ENCODE results near the gene GGNBP2. TPM values are rescaled to one million over a fixed set of nuclear protein-coding genes. Genes with fewer than 3 reads are reported as not detected.
A peak's percentile ranks its signal among the peaks of the same experiment; 100 is the strongest.

GGNBP2 gene
- total RNA-seq, 1 donor from 2014 or later, result 71.2 TPM

- no peaks in the 10 kb centered on the region for H3K4me1 Mint-ChIP-seq
- no peak for TF ChIP-seq CTCF (IDR thresholded peaks at IDR 0.05; ENCODE audit: unreplicated experiment)
- H3K36me3 Mint-ChIP-seq, result peaks cover 16% of the 10 kb centered on the region
- no peak for DNase-seq (ENCODE audit: low spot score in 2 of 2, unreplicated experiment in 2 of 2)
- H3K27me3 Mint-ChIP-seq (ENCODE audit: low read depth), result no peaks in the 10 kb centered on the region
- no peak overlapping the region for H3K4me3 Mint-ChIP-seq
- no peaks in the 10 kb centered on the region for H3K9me3 Mint-ChIP-seq
- no peak overlapping the region for H3K27ac Mint-ChIP-seq
These were observed 28.9 kb upstream of the GGNBP2 start for GRCh38 chr17:36515837-36516236.

GRCh38 chr17:36523113-36523512 lies 21.6 kb upstream of the GGNBP2 start:
- Mint-ChIP-seq H3K27me3 (ENCODE audit: low read depth) (no peaks in the 10 kb centered on the region), H3K9me3 (no peaks in the 10 kb centered on the region), H3K27ac (no peak overlapping the region), H3K4me3 (no peak overlapping the region), H3K36me3 (peaks cover 48% of the 10 kb centered on the region), H3K4me1 (no peaks in the 10 kb centered on the region)
- TF ChIP-seq CTCF (IDR thresholded peaks at IDR 0.05; ENCODE audit: unreplicated experiment), result no peak
- no peak for DNase-seq (ENCODE audit: low spot score in 2 of 2, unreplicated experiment in 2 of 2)

GRCh38 chr17:36524428-36524876 lies 20.3 kb upstream of the GGNBP2 start:
- H3K36me3 Mint-ChIP-seq, result peaks cover 44% of the 10 kb centered on the region
- no peaks in the 10 kb centered on the region for H3K27me3 Mint-ChIP-seq (ENCODE audit: low read depth)
- peak in 1 of 2 experiments; percentile 11 for DNase-seq (ENCODE audit: low spot score in 2 of 2, unreplicated experiment in 2 of 2)
- no peaks in the 10 kb centered on the region for H3K9me3 Mint-ChIP-seq
- H3K4me3 Mint-ChIP-seq, result no peak overlapping the region
- no peaks in the 10 kb centered on the region for H3K4me1 Mint-ChIP-seq
- H3K27ac Mint-ChIP-seq, result no peak overlapping the region
- TF ChIP-seq CTCF (IDR thresholded peaks at IDR 0.05; ENCODE audit: unreplicated experiment), result no peak

GRCh38 chr17:36525113-36525512 lies 19.6 kb upstream of the GGNBP2 start:
- Mint-ChIP-seq H3K4me1 (no peaks in the 10 kb centered on the region), H3K36me3 (peaks cover 43% of the 10 kb centered on the region), H3K9me3 (no peaks in the 10 kb centered on the region), H3K27ac (no peak overlapping the region), H3K27me3 (ENCODE audit: low read depth) (no peaks in the 10 kb centered on the region), H3K4me3 (no peak overlapping the region)
- DNase-seq (ENCODE audit: low spot score in 2 of 2, unreplicated experiment in 2 of 2), result peak in 1 of 2 experiments; percentile 19
- TF ChIP-seq CTCF (IDR thresholded peaks at IDR 0.05; ENCODE audit: unreplicated experiment), result no peak

GRCh38 chr17:36525888-36526287 lies 18.8 kb upstream of the GGNBP2 start:
- no peaks in the 10 kb centered on the region for H3K27me3 Mint-ChIP-seq (ENCODE audit: low read depth)
- H3K4me3 Mint-ChIP-seq, result no peak overlapping the region
- no peaks in the 10 kb centered on the region for H3K4me1 Mint-ChIP-seq
- peak in 1 of 2 experiments; percentile 14 for DNase-seq (ENCODE audit: low spot score in 2 of 2, unreplicated experiment in 2 of 2)
- H3K36me3 Mint-ChIP-seq, result peaks cover 36% of the 10 kb centered on the region
- no peak overlapping the region for H3K27ac Mint-ChIP-seq
- H3K9me3 Mint-ChIP-seq, result no peaks in the 10 kb centered on the region
- no peak for TF ChIP-seq CTCF (IDR thresholded peaks at IDR 0.05; ENCODE audit: unreplicated experiment)
